CD4-positive, alpha-beta T cell (primary cell): ENCODE results near the gene BSG. TPM values are rescaled to one million over a fixed set of nuclear protein-coding genes. Genes with fewer than 3 reads are reported as not detected.
A peak's percentile ranks its signal among the peaks of the same experiment; 100 is the strongest.

Experiments used
- ATAC-seq: fragments of 200-7000 bp; cut with Tn5 transposase; one replicate; pipeline ENCODE4 v1.10.0; 2022; ENCODE audit warnings: mild to moderate bottlenecking; ENCODE audit not compliant: poor library complexity
- CTCF ChIA-PET: fragments of 350-600 bp; sonication (Branson Sonifier 250); formaldehyde crosslinking; loops from one replicate; lab custom pipeline; 2021; ENCODE audit warnings: antibody characterized with exemption, inconsistent platforms; lab: Charles Lee
- POLR2A ChIA-PET: fragments of 350-600 bp; sonication (Branson Sonifier 250); formaldehyde crosslinking; loops from one replicate; lab custom pipeline; 2021; ENCODE audit warnings: antibody characterized with exemption, inconsistent platforms; lab: Charles Lee
- DNase-seq, 14 experiments: peaks; one replicate each; pipeline ENCODE4 v3.0.0-alpha.2; 2013 to 2020; ENCODE audit warnings: mixed read lengths in 2 of 14
- H3K27ac ChIP-seq, 2 donors: one replicate each; pipeline versions ENCODE4 v1.5.1 to v1.7.0; 2013; ENCODE audit warnings: low read length in 2 of 2, low read depth in 1 of 2, mild to moderate bottlenecking in 1 of 2
- H3K27me3 ChIP-seq, 2 experiments: 1 replicate in 1 of 2; 2 replicates in 1 of 2; pipeline versions ENCODE4 v1.6.1 to v1.7.0; 2013; ENCODE audit warnings: low read length in 2 of 2, control low read depth in 1 of 2, mild to moderate bottlenecking in 1 of 2, moderate library complexity in 1 of 2; ENCODE audit not compliant: insufficient read depth in 2 of 2, control insufficient read depth in 1 of 2
- H3K36me3 ChIP-seq: one replicate; pipeline ENCODE4 v1.6.1; 2013; ENCODE audit warnings: low read length, control low read depth; ENCODE audit not compliant: insufficient read depth
- H3K4me1 ChIP-seq: one replicate; pipeline ENCODE4 v1.6.1; 2013; ENCODE audit warnings: low read length, control low read depth; ENCODE audit not compliant: insufficient read depth
- H3K4me3 ChIP-seq: one replicate; pipeline ENCODE4 v1.5.1; 2013; ENCODE audit warnings: mild to moderate bottlenecking, low read length, moderate library complexity
- H3K9me3 ChIP-seq, 2 experiments: 1 replicate in 1 of 2; 2 replicates in 1 of 2; pipeline versions ENCODE4 v1.6.1 to v1.7.0; 2013; ENCODE audit warnings: low read length in 2 of 2, mild to moderate bottlenecking in 2 of 2, control low read depth in 1 of 2, moderate library complexity in 1 of 2; ENCODE audit not compliant: control insufficient read depth in 1 of 2, insufficient read depth in 1 of 2
- H3K27ac Mint-ChIP-seq: one replicate; pipeline ENCODE4 v1.8.0; 2020; ENCODE audit warnings: mixed read lengths
- H3K27me3 Mint-ChIP-seq: one replicate; pipeline ENCODE4 v1.8.0; 2021; ENCODE audit warnings: mixed read lengths
- H3K36me3 Mint-ChIP-seq: one replicate; pipeline ENCODE4 v1.8.0; 2021; ENCODE audit warnings: low read depth, mixed read lengths
- H3K4me1 Mint-ChIP-seq: one replicate; pipeline ENCODE4 v1.8.0; 2021; ENCODE audit warnings: low read depth, mixed read lengths
- H3K4me3 Mint-ChIP-seq: one replicate; pipeline ENCODE4 v1.8.0; 2020; ENCODE audit warnings: mild to moderate bottlenecking, mixed read lengths
- H3K9me3 Mint-ChIP-seq: one replicate; pipeline ENCODE4 v1.8.0; 2020; ENCODE audit warnings: mixed read lengths
- CTCF ChIP-seq: fragments of 200-600 bp; IDR thresholded peaks from one replicate; pipeline ENCODE4 v1.8.0; 2022; ENCODE audit warnings: antibody characterized with exemption, mild to moderate bottlenecking
- intact Hi-C, 2 experiments: fragments of 100-400 bp; cut with DNase I in 1 of 2; cut with micrococcal nuclease in 1 of 2; formaldehyde crosslinking; loops; one replicate each; pipeline versions ENCODE4 v1.15.1 to v1.9.0; 2023 to 2025; cut with DNase I, micrococcal nuclease
- total RNA-seq, 174 experiments: library from RNA in 2 of 174; stranded (reverse) in 2 of 174; gene quantifications; one replicate each; pipeline ENCODE4 v1.2.3 and lab custom pipeline; 2021 to 2026

The BSG gene
- total RNA-seq, 2 experiments from 2014 or later: 68.7 to 71.6 TPM

GRCh38 chr19:570937-571565 lies 1.3 kb upstream of the BSG start:
- peak; percentile 27 to 86 (median 51) for DNase-seq
- H3K27me3 Mint-ChIP-seq: no peaks in the 10 kb centered on the region
- H3K4me3 Mint-ChIP-seq: peak overlapping the region; percentile 99
- peak overlapping the region; percentile 69 to 87 for H3K27ac ChIP-seq
- POLR2A ChIA-PET: interaction anchor here (1.2 to 2.2 kb wide), 3 partner anchors 13 to 60 kb away, joined by 6 to 15 read pairs (median 9); partner anchors contain the start of gene CDC34
- no peaks in the 10 kb centered on the region for H3K36me3 ChIP-seq
- intact Hi-C loops: loop anchor here (1.0 to 5.0 kb wide), 6 partner anchors 38 to 836 kb away; partner anchors contain the start of genes DAZAP1 (in 1 of the 2), POLRMT (in 1 of the 2), RNF126 (in 1 of the 2) and TPGS1 (in 1 of the 2)
- CTCF ChIA-PET: interaction anchor here (0.9 to 2.2 kb wide), 3 partner anchors 13 to 60 kb away, joined by 4 to 14 read pairs (median 5); no protein-coding TSS in a partner anchor
- peaks cover 48% of the 10 kb centered on the region for H3K4me1 ChIP-seq
- peak; percentile 40 for ATAC-seq
- H3K4me3 ChIP-seq: peak overlapping the region; percentile 94
- H3K27me3 ChIP-seq: no peaks in the 10 kb centered on the region
- H3K4me1 Mint-ChIP-seq: peaks cover 40% of the 10 kb centered on the region
- H3K9me3 Mint-ChIP-seq: no peaks in the 10 kb centered on the region
- H3K36me3 Mint-ChIP-seq: peaks cover 14% of the 10 kb centered on the region
- peak overlapping the region; percentile 95 for H3K27ac Mint-ChIP-seq
- H3K9me3 ChIP-seq: no peaks in the 10 kb centered on the region
- no peak for TF ChIP-seq CTCF

- H3K27ac ChIP-seq: peak overlapping the region; percentile 69 to 87
- Mint-ChIP-seq H3K27ac (peak overlapping the region; percentile 95), H3K27me3 (no peaks in the 10 kb centered on the region), H3K4me3 (peak overlapping the region; percentile 99), H3K9me3 (no peaks in the 10 kb centered on the region), H3K36me3 (peaks cover 14% of the 10 kb centered on the region), H3K4me1 (peaks cover 40% of the 10 kb centered on the region)
- no peaks in the 10 kb centered on the region for H3K36me3 ChIP-seq
- DNase-seq: peak in 4 of 14 experiments; percentile 43 to 66 (median 56)
- peak overlapping the region; percentile 94 for H3K4me3 ChIP-seq
- no peaks in the 10 kb centered on the region for H3K9me3 ChIP-seq
- H3K4me1 ChIP-seq: peaks cover 53% of the 10 kb centered on the region
- no peaks in the 10 kb centered on the region for H3K27me3 ChIP-seq
- ATAC-seq: peak; percentile 6
- CTCF ChIA-PET: interaction anchor here (0.9 to 2.2 kb wide), 3 partner anchors 13 to 61 kb away, joined by 4 to 14 read pairs (median 5); no protein-coding TSS in a partner anchor
- no peak for TF ChIP-seq CTCF
- intact Hi-C loops: loop anchor here (1.0 to 5.0 kb wide), 6 partner anchors 38 to 836 kb away; partner anchors contain the start of genes DAZAP1 (in 1 of the 2), POLRMT (in 1 of the 2), RNF126 (in 1 of the 2) and TPGS1 (in 1 of the 2)
- POLR2A ChIA-PET: interaction anchor here (0.7 to 2.2 kb wide), 4 partner anchors 13 to 65 kb away, joined by 4 to 15 read pairs (median 8); partner anchors contain the start of gene CDC34
These were observed 826 bp upstream of the BSG start for GRCh38 chr19:571566-571974.

- ATAC-seq (no peak), DNase-seq (peak in 1 of 14 experiments; percentile 62)
- Histone ChIP-seq H3K36me3 (peaks cover 2% of the 10 kb centered on the region), H3K4me1 (peaks cover 64% of the 10 kb centered on the region), H3K4me3 (peak overlapping the region; percentile 94), H3K27ac (peak overlapping the region in 1 of 2 donors; percentile 66), H3K27me3 (no peaks in the 10 kb centered on the region), H3K9me3 (no peaks in the 10 kb centered on the region)
- no peaks in the 10 kb centered on the region for H3K9me3 Mint-ChIP-seq
- H3K36me3 Mint-ChIP-seq: peaks cover 14% of the 10 kb centered on the region
- no peaks in the 10 kb centered on the region for H3K27me3 Mint-ChIP-seq
- intact Hi-C loops: loop anchor here (1.0 to 5.0 kb wide), 9 partner anchors 42 to 834 kb away; partner anchors contain the start of genes RNF126 (in 2 of the 2), TPGS1 (in 2 of the 2), CDC34 (in 1 of the 2) and DAZAP1 (in 1 of the 2)
- peak overlapping the region; percentile 95 for H3K27ac Mint-ChIP-seq
- no peak for TF ChIP-seq CTCF
- H3K4me1 Mint-ChIP-seq: peaks cover 40% of the 10 kb centered on the region
- CTCF ChIA-PET: interaction anchor here (2.2 kb wide), 1 partner anchor 11 kb away, joined by 14 read pairs; no protein-coding TSS in a partner anchor
- POLR2A ChIA-PET: interaction anchor here (0.5 to 2.0 kb wide), 2 partner anchors 11 to 45 kb away, joined by 3 to 6 read pairs; no protein-coding TSS in a partner anchor
- peak overlapping the region; percentile 99 for H3K4me3 Mint-ChIP-seq
These were observed 535 bp downstream of the BSG start for GRCh38 chr19:572743-573518.
